ENCODE measurements around the gene NELFA. TPM values are rescaled to one million over a fixed set of nuclear protein-coding genes. Genes with fewer than 3 reads are reported as not detected.

The NELFA gene
- total and polyA plus RNA-seq, 2 of the 13 experiments (the other 11 are each of a cell fraction or from before 2014, with no cell fraction given) = 13.3 to 18.5 TPM

DNA sequence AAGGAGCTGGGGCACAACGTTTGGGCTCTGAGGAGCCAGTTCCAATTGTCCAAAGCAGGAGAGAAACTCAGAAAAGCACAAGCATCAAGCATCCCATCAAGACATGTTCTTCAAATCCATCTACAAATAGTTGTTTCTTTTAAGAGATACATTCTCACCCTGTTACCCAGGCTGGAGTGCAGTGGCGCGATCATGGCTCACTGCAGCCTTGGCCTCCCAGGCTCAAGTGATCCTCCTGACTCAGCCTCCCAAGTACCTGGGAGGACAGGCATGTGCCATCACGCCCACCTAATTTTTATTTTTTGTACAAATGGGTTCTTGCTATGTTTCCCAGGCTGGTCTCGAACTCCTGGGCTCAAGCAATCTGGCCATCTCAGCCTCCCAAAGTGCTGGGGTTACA is 18.1 kb downstream of the NELFA start:
- Histone ChIP-seq H3K27me3 (ENCODE audit: control insufficient read depth in 1 of 2, insufficient read depth in 2 of 2, low read length in 2 of 2) (no peaks in the 10 kb centered on the region), H3K9ac (ENCODE audit: insufficient read depth, low read depth, low read length) (no peak overlapping the region), H3K9me3 (ENCODE audit: low read length) (no peaks in the 10 kb centered on the region), H4K20me1 (ENCODE audit: insufficient read depth, low read length) (peaks cover 10% of the 10 kb centered on the region; the same call in 1 of the 2 replicates), H3K36me3 (replicated peaks in 1 of 2; ENCODE audit: control insufficient read depth in 1 of 2, insufficient read depth in 2 of 2, low read length in 2 of 2) (peaks cover 19 to 46% of the 10 kb centered on the region in 2 experiments), H2AFZ (ENCODE audit: low read length) (no peak overlapping the region), H3K27ac (ENCODE audit: extremely low read length, insufficient read depth, low read length) (no peak overlapping the region), H3K4me1 (ENCODE audit: insufficient read depth, low read length) (no peaks in the 10 kb centered on the region), H3K79me2 (ENCODE audit: insufficient read depth, low read length) (peaks cover 20% of the 10 kb centered on the region), H3K4me2 (ENCODE audit: low read depth, low read length) (no peak overlapping the region), H3K4me3 (replicated peaks in 1 of 3; ENCODE audit: insufficient read depth in 1 of 3, low read depth in 2 of 3, low read length in 3 of 3) (no peak overlapping the region)
- FAIRE-seq = no peak
- WGBS (ENCODE audit: low lambda C conversion rate) = 94% methylated on average over 5 of the region's 5 CpGs
- POLR2A ChIA-PET = no interaction called here
- no TSS peak for BruUV-seq (replicated peaks)
- intact Hi-C loops (cut with micrococcal nuclease; ENCODE audit: unreplicated experiment) (no loop called here), in situ Hi-C loops (cut with HindIII; ENCODE audit: extremely low pct_ligation_motif_present, low pct_unique_long_range_greater_than_20kb) (no loop called here)
- ATAC-seq = no peak
- TF ChIP-seq ZNF770 (CRISPR knock-in tag; IDR thresholded peaks at IDR 0.05) = peak; percentile 65
- TF ChIP-seq, protein P1, sequence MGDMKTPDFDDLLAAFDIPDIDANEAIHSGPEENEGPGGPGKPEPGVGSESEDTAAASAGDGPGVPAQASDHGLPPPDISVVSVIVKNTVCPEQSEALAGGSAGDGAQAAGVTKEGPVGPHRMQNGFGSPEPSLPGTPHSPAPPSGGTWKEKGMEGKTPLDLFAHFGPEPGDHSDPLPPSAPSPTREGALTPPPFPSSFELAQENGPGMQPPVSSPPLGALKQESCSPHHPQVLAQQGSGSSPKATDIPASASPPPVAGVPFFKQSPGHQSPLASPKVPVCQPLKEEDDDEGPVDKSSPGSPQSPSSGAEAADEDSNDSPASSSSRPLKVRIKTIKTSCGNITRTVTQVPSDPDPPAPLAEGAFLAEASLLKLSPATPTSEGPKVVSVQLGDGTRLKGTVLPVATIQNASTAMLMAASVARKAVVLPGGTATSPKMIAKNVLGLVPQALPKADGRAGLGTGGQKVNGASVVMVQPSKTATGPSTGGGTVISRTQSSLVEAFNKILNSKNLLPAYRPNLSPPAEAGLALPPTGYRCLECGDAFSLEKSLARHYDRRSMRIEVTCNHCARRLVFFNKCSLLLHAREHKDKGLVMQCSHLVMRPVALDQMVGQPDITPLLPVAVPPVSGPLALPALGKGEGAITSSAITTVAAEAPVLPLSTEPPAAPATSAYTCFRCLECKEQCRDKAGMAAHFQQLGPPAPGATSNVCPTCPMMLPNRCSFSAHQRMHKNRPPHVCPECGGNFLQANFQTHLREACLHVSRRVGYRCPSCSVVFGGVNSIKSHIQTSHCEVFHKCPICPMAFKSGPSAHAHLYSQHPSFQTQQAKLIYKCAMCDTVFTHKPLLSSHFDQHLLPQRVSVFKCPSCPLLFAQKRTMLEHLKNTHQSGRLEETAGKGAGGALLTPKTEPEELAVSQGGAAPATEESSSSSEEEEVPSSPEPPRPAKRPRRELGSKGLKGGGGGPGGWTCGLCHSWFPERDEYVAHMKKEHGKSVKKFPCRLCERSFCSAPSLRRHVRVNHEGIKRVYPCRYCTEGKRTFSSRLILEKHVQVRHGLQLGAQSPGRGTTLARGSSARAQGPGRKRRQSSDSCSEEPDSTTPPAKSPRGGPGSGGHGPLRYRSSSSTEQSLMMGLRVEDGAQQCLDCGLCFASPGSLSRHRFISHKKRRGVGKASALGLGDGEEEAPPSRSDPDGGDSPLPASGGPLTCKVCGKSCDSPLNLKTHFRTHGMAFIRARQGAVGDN (CRISPR knock-in tag; IDR thresholded peaks at IDR 0.05) = no peak
- CTCF ChIA-PET (ENCODE audit: low intra/inter-chr PET ratio, low total read pairs) = no interaction called here
- DNase-seq (ENCODE audit: low spot score) = no peak
